ENCODE results near the gene RASAL2. TPM values are rescaled to one million over a fixed set of nuclear protein-coding genes. Genes with fewer than 3 reads are reported as not detected.

RASAL2 gene
- total and polyA plus RNA-seq, 9 of the 15 experiments (the other 6 are each of a cell fraction or from before 2014, with no cell fraction given), result 0.13 to 1.0 (median 0.62) TPM

GRCh38 chr1:178093951-178094738 is at the start of gene RASAL2 (continued):
- TF ChIP-seq CLOCK (CRISPR knock-in tag; IDR thresholded peaks at IDR 0.05; ENCODE audit: borderline replicate concordance) (no peak), CTCF (IDR thresholded peaks at IDR 0.05 in 2 of 3, conservative IDR thresholded peaks at IDR 0.05 in 1 of 3; ENCODE audit: insufficient read depth in 2 of 3, low read depth in 1 of 3, low read length in 3 of 3) (peak; percentile 27 to 71 (median 35); a peak in 4 of 6 replicates), E2F6 (IDR thresholded peaks at IDR 0.05; ENCODE audit: borderline replicate concordance in 1 of 2, extremely low read depth in 1 of 2, insufficient read depth in 1 of 2, insufficient read length in 1 of 2, low read depth in 1 of 2, low read length in 1 of 2, poor library complexity in 1 of 2, severe bottlenecking in 1 of 2) (peak; percentile 59 to 77), CEBPG (CRISPR knock-in tag; IDR thresholded peaks at IDR 0.05) (0 out of 2 replicates have a peak, but pooled peaks have one; percentile 5), CEBPG (tag; conservative IDR thresholded peaks at IDR 0.05 in 1 of 2, IDR thresholded peaks at IDR 0.05 in 1 of 2) (no peak), ZKSCAN8 (CRISPR knock-in tag; IDR thresholded peaks at IDR 0.05) (no peak), CTBP1 (IDR thresholded peaks at IDR 0.05; ENCODE audit: borderline replicate concordance) (peak; percentile 17; the same call in 1 of the 2 replicates), ZNF766 (CRISPR knock-in tag; conservative IDR thresholded peaks at IDR 0.05) (no peak), SMARCC2 (IDR thresholded peaks at IDR 0.05; ENCODE audit: low read depth) (no peak), NRF1 (conservative IDR thresholded peaks at IDR 0.05 in 1 of 2, IDR thresholded peaks at IDR 0.05 in 1 of 2) (peak; percentile 14 to 15; a peak in 1 of 4 replicates), ZZZ3 (IDR thresholded peaks at IDR 0.05) (no peak), ATF4 (CRISPR knock-in tag; IDR thresholded peaks at IDR 0.05) (0 out of 2 replicates have a peak, but pooled peaks have one; percentile 14), BRD9 (IDR thresholded peaks at IDR 0.05; ENCODE audit: low read depth, partially characterized antibody) (no peak)

Data from K562 (cell line).